SJCRH30 (cell line): ENCODE results near the gene THEMIS. TPM values are rescaled to one million over a fixed set of nuclear protein-coding genes. Genes with fewer than 3 reads are reported as not detected.

Experiments used
- DNase-seq, 2 experiments: peaks; one replicate each; pipeline ENCODE4 v3.0.0-alpha.2; 2015 to 2020
- H3K27ac ChIP-seq: fragments of 250-450 bp; sonication (Bioruptor Pico); 2 replicates; pipeline ENCODE4 v1.5.1; 2020; ENCODE audit warnings: mild to moderate bottlenecking, moderate library complexity
- H3K27me3 ChIP-seq: fragments of 250-450 bp; sonication (Bioruptor Pico); 2 replicates; pipeline ENCODE4 v1.5.1; 2020; ENCODE audit warnings: mild to moderate bottlenecking, moderate library complexity
- H3K36me3 ChIP-seq: fragments of 250-450 bp; sonication (Bioruptor Pico); 2 replicates; pipeline ENCODE4 v1.5.1; 2020; ENCODE audit warnings: mild to moderate bottlenecking, moderate library complexity
- H3K4me1 ChIP-seq: fragments of 250-450 bp; sonication (Bioruptor Pico); 2 replicates; pipeline ENCODE4 v1.5.1; 2020; ENCODE audit warnings: mild to moderate bottlenecking, moderate library complexity
- H3K4me3 ChIP-seq: fragments of 250-450 bp; sonication (Bioruptor Pico); 2 replicates; pipeline ENCODE4 v1.5.1; 2020; ENCODE audit warnings: mild to moderate bottlenecking, moderate library complexity
- H3K9me3 ChIP-seq: fragments of 250-450 bp; sonication (Bioruptor Pico); replicated peaks from 2 replicates; pipeline ENCODE4 v1.5.1; 2020; ENCODE audit warnings: mild to moderate bottlenecking, moderate library complexity
- total RNA-seq: library from RNA; depleted of rRNA; stranded (reverse); fragments of >200 nt; shearing (Covaris generic); gene quantifications from 2 replicates; pipeline ENCODE4 v1.2.3, GENCODE V29; 2014

THEMIS gene
- total RNA-seq, 1 experiment from 2014 or later, result 0.02 TPM

DNA sequence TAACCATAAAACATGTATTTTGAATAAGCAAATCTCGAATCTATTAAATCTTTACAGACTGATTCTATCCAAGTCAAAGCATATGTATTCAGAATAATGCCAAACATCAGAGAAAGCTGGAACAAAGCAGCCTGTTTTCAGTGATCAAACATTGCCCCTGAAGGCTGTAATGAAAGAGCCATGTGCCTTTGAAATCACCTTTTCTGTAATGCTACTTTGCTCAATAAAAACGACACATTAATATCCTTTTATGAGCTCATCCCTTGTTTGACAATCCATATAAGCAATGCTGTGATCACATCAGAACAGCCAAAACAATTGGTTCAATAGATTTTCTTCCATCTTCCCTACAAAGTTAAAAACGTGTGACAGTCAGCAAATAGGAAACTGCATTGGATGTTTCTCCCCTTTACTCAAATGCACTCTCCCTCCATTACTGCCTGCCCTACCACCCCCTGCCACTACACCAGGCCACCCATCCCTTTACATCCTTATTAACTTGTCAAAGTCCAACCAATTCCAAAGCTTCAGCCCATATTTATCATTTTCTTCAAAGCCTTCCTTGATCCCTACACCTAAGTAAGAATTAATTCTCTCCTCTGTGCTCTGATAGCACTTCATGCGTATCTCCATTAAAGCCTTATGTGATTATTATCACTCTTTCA, 42.0 kb downstream of the THEMIS start:
- no peaks in the 10 kb centered on the region for H3K27me3 ChIP-seq
- no peaks in the 10 kb centered on the region for H3K9me3 ChIP-seq
- DNase-seq, result no peak
- H3K27ac ChIP-seq, result no peak overlapping the region
- no peaks in the 10 kb centered on the region for H3K4me1 ChIP-seq
- no peaks in the 10 kb centered on the region for H3K36me3 ChIP-seq
- no peak overlapping the region for H3K4me3 ChIP-seq

GRCh38 chr6:127857051-127857637, 43.7 kb downstream of the THEMIS start:
- H3K9me3 ChIP-seq, result no peaks in the 10 kb centered on the region
- no peak overlapping the region for H3K27ac ChIP-seq
- no peaks in the 10 kb centered on the region for H3K36me3 ChIP-seq
- no peaks in the 10 kb centered on the region for H3K27me3 ChIP-seq
- H3K4me1 ChIP-seq, result no peaks in the 10 kb centered on the region
- no peak for DNase-seq
- no peak overlapping the region for H3K4me3 ChIP-seq

DNA sequence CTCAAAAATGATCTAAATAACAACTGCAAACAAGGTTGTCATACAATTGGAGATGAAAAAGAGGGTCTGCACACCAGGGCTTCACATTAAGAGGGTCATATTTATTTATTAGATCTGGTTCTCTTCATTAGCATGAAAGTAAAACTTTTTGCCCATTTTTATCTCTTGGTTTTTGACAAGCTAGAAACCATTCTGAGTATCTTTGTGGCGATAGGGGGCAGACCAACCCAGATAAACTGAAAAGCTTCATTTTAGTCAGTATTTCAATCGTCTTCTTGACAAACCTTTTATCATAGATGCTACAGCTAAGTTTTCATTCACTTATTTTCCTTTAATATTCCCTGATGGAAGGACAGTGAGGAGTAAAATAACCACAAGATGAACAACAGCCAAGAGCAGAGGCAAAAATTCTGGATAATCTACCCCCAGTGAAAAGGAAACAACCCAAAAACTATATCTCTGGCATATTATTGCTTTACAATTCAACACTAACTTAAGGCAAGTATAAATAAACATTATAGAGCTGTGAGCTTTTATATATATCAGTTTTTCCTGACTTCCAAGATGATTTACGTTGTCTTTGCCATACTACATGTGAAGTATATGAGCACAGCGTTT, 45.2 kb downstream of the THEMIS start:
- peak in 1 of 2 experiments; percentile 10 for DNase-seq
- Histone ChIP-seq H3K4me3 (no peak overlapping the region), H3K27me3 (no peaks in the 10 kb centered on the region), H3K36me3 (no peaks in the 10 kb centered on the region), H3K27ac (no peak overlapping the region), H3K4me1 (no peaks in the 10 kb centered on the region), H3K9me3 (no peaks in the 10 kb centered on the region)

DNA sequence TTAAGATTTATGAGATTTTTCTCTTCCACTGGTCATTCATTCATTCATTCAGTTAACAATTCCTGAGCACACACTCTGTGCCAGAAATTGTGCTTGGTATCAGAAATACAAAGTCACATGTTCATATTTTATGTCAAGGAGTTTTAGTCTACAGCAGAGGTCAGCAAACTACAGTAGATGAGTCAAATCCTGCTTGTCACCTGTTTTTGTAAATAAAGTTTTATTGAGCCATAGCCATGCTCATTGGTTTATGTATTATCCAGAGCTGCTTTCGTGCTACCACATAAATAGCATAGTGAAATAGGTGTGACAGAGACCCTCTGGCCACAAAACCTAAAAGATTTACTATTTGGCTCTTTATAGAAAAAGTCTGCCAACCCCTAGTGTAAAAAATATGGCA, 46.8 kb downstream of the THEMIS start:
- Histone ChIP-seq H3K4me3 (no peak overlapping the region), H3K4me1 (no peaks in the 10 kb centered on the region), H3K36me3 (no peaks in the 10 kb centered on the region), H3K9me3 (no peaks in the 10 kb centered on the region), H3K27me3 (no peaks in the 10 kb centered on the region), H3K27ac (no peak overlapping the region)
- peak in 1 of 2 experiments; percentile 12 for DNase-seq

- H3K27ac ChIP-seq, result no peak overlapping the region
- no peak for DNase-seq
- no peak overlapping the region for H3K4me3 ChIP-seq
- no peaks in the 10 kb centered on the region for H3K36me3 ChIP-seq
- no peaks in the 10 kb centered on the region for H3K27me3 ChIP-seq
- no peaks in the 10 kb centered on the region for H3K9me3 ChIP-seq
- H3K4me1 ChIP-seq, result no peaks in the 10 kb centered on the region
These were observed 49.7 kb downstream of the THEMIS start for GRCh38 chr6:127851197-127851596.

DNA sequence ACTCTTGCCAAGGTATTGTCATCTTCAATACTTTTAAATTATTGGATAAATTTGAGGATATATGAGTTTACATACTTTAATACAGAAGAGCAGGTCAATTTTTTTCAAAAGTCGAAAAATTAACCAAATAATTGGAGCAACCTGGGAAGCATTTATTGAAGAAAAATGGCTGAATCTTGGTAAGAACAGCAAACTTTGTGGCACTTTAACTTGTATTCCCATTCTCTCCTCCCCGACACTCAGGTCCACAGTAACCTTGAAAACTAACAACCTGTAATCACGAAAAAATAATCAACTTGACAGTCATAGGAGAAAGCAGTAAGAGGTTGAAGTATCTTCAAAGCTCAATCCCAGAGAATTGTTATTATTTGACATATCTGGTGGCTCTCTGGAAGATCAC, 55.6 kb downstream of the THEMIS start:
- no peaks in the 10 kb centered on the region for H3K9me3 ChIP-seq
- DNase-seq, result no peak
- H3K27me3 ChIP-seq, result no peaks in the 10 kb centered on the region
- H3K27ac ChIP-seq, result no peak overlapping the region
- H3K4me1 ChIP-seq, result no peaks in the 10 kb centered on the region
- H3K4me3 ChIP-seq, result no peak overlapping the region
- H3K36me3 ChIP-seq, result 0 out of 2 replicates have a peak, but pooled peaks cover 2% of the 10 kb centered on the region

- Histone ChIP-seq H3K27me3 (no peaks in the 10 kb centered on the region), H3K4me3 (no peak overlapping the region), H3K27ac (no peak overlapping the region), H3K9me3 (no peaks in the 10 kb centered on the region), H3K36me3 (0 out of 2 replicates have a peak, but pooled peaks cover 2% of the 10 kb centered on the region), H3K4me1 (no peaks in the 10 kb centered on the region)
- no peak for DNase-seq
These were observed 56.3 kb downstream of the THEMIS start for GRCh38 chr6:127844529-127844928.

DNA sequence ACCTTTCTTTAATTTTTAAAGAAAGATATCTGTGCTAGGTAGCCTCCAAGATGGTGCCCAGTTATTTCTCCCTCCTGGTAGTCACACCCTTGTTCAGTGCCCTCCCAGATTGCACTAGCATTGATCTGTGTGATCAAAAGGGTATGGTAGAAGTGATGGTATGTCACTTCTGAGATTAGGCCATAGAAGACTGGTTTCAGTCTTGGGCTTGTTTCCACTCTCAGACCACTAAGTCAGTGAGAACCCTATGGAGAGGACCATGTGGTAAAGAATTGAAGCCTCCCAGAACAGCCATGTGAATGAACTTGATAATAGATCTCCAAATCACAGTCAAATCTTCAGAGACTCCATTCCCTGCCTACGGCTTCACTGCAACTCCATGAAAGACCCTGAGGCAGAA, 57.3 kb downstream of the THEMIS start:
- H3K36me3 ChIP-seq, result 0 out of 2 replicates have a peak, but pooled peaks cover 2% of the 10 kb centered on the region
- no peak overlapping the region for H3K27ac ChIP-seq
- no peak for DNase-seq
- H3K4me3 ChIP-seq, result no peak overlapping the region
- no peaks in the 10 kb centered on the region for H3K27me3 ChIP-seq
- H3K4me1 ChIP-seq, result no peaks in the 10 kb centered on the region
- no peaks in the 10 kb centered on the region for H3K9me3 ChIP-seq

DNA sequence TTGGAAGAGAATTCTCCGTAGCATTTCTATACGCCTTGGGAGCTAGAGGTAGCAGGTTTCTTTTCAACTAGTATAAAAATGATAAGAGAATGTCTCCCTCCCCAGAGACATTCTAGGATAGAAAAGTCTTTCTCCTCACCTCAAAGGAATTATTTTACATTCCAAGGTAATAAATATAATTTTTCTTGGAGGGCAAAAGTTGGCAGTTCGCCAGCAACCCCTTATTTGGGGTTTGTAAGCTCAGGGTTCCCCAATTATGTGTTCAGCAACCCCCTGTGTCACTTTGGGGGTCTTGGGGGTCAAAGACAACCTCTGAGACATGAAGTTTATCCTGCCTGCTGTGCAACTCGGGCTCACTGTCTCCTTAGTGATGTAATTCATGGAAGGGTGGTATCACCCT, 58.3 kb downstream of the THEMIS start:
- Histone ChIP-seq H3K36me3 (0 out of 2 replicates have a peak, but pooled peaks cover 2% of the 10 kb centered on the region), H3K9me3 (no peaks in the 10 kb centered on the region), H3K4me3 (no peak overlapping the region), H3K4me1 (no peaks in the 10 kb centered on the region), H3K27me3 (no peaks in the 10 kb centered on the region), H3K27ac (no peak overlapping the region)
- no peak for DNase-seq

DNA sequence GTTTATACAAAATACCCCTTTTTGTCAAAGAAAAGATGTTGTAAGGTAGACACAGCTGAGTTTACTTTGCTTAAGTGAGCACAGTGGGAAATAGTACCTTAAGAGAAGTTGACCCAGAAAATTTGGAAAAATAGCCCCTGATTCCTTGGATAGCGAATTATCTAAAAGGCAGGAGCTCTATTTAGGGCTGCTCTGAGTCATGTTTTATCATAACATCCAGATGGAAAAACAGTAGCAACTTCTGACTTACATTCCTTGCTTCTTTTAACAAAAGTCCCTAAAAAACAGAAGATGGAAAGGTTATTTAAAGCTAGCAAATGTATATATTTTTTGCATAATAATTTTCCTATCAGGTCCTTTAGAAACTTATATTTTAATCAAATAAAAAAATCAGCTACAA, 59.0 kb downstream of the THEMIS start:
- no peak for DNase-seq
- Histone ChIP-seq H3K27ac (no peak overlapping the region), H3K4me1 (no peaks in the 10 kb centered on the region), H3K9me3 (no peaks in the 10 kb centered on the region), H3K36me3 (0 out of 2 replicates have a peak, but pooled peaks cover 2% of the 10 kb centered on the region), H3K27me3 (no peaks in the 10 kb centered on the region), H3K4me3 (no peak overlapping the region)

DNA sequence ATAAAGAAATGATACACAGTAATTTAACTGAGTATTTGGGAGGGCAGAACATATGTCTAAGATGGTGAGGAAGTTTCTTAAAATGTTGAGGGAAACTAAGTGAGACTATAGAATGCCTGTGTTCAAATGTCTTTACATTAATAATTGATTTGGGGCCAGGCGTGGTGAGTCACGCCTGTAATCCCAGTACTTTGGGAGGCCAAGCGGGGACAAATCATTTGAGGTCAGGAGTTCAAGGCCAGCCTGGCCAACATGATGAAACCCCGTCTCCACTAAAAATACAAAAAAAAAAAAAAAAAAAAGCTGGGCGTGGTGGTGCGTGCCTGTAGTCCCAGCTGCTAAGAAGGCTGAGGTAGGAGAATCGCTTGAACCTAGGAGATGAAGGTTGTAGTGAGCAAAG, 66.7 kb downstream of the THEMIS start:
- Histone ChIP-seq H3K36me3 (no peaks in the 10 kb centered on the region), H3K4me1 (no peaks in the 10 kb centered on the region), H3K27ac (no peak overlapping the region), H3K4me3 (no peak overlapping the region), H3K9me3 (no peaks in the 10 kb centered on the region), H3K27me3 (no peaks in the 10 kb centered on the region)
- no peak for DNase-seq

- Histone ChIP-seq H3K9me3 (no peaks in the 10 kb centered on the region), H3K27me3 (no peaks in the 10 kb centered on the region), H3K27ac (no peak overlapping the region), H3K4me1 (no peaks in the 10 kb centered on the region), H3K36me3 (no peaks in the 10 kb centered on the region), H3K4me3 (no peak overlapping the region)
- no peak for DNase-seq
These were observed 67.5 kb downstream of the THEMIS start for GRCh38 chr6:127833336-127833735.

GRCh38 chr6:127832381-127832780, 68.5 kb downstream of the THEMIS start:
- Histone ChIP-seq H3K9me3 (no peaks in the 10 kb centered on the region), H3K4me1 (no peaks in the 10 kb centered on the region), H3K4me3 (no peak overlapping the region), H3K36me3 (no peaks in the 10 kb centered on the region), H3K27ac (no peak overlapping the region), H3K27me3 (no peaks in the 10 kb centered on the region)
- DNase-seq, result no peak

- Histone ChIP-seq H3K27ac (no peak overlapping the region), H3K9me3 (0 out of 2 replicates have a peak, but pooled peaks cover 2% of the 10 kb centered on the region), H3K27me3 (no peaks in the 10 kb centered on the region), H3K36me3 (no peaks in the 10 kb centered on the region), H3K4me3 (no peak overlapping the region), H3K4me1 (no peaks in the 10 kb centered on the region)
- no peak for DNase-seq
These were observed 76.8 kb downstream of the THEMIS start for GRCh38 chr6:127824061-127824460.

GRCh38 chr6:127821431-127821830, 79.4 kb downstream of the THEMIS start:
- H3K9me3 ChIP-seq, result 0 out of 2 replicates have a peak, but pooled peaks cover 2% of the 10 kb centered on the region
- no peaks in the 10 kb centered on the region for H3K4me1 ChIP-seq
- no peak for DNase-seq
- H3K36me3 ChIP-seq, result no peaks in the 10 kb centered on the region
- H3K27ac ChIP-seq, result no peak overlapping the region
- no peaks in the 10 kb centered on the region for H3K27me3 ChIP-seq
- no peak overlapping the region for H3K4me3 ChIP-seq
